K562 (cell line): Measurements from ENCODE around the gene CYP46A1. TPM values are rescaled to one million over a fixed set of nuclear protein-coding genes. Genes with fewer than 3 reads are reported as not detected.

Source experiments
- ATAC-seq: fragments of 200-7000 bp; cut with Tn5 transposase; 3 replicates; pipeline ENCODE4 v1.9.1; 2020; ENCODE audit warnings: moderate library complexity
- BruUV-seq: library from RNA; stranded (reverse); fragments of 400-500 nt; replicated peaks from 2 replicates; lab custom pipeline; 2021; lab: Mats Ljungman, UMichigan
- CTCF ChIA-PET: fragments of 300-600 bp; formaldehyde crosslinking; extraction: SDS; loops from one replicate; lab custom pipeline; 2021; ENCODE audit warnings: low intra/inter-chr PET ratio; lab: Yijun Ruan, JAX
- POLR2A ChIA-PET: fragments of 300-600, 350-650 bp; sonication (Branson Sonifier 250); formaldehyde crosslinking; extraction: SDS; loops from one replicate; lab custom pipeline; 2021; ENCODE audit warnings: antibody characterized with exemption, inconsistent platforms; lab: Yijun Ruan, JAX
- DNase-seq, 4 experiments: peaks; one replicate each; pipeline versions ENCODE4 v3.0.0 to v3.0.0-alpha.2; 2011 to 2018; ENCODE audit warnings: low spot score in 3 of 4, mixed read lengths in 3 of 4; ENCODE audit errors: extremely low read depth in 1 of 4
- FAIRE-seq: peaks from 2 replicates; lab custom pipeline; 2011; peaks lifted over from hg19 to GRCh38; lab: Jason Lieb, UNC
- H2AFZ ChIP-seq: 2 replicates; pipeline ENCODE4 v1.6.0; 2011; ENCODE audit warnings: low read depth, low read length, control low read depth, inconsistent platforms
- H3K27ac ChIP-seq: fragments of 200-600 bp; 3 replicates; pipeline ENCODE4 v1.8.0; 2011; ENCODE audit warnings: low read depth, mild to moderate bottlenecking, control low read depth, inconsistent platforms, low read length, moderate library complexity, mixed read lengths; ENCODE audit errors: extremely low read depth
- H3K27me3 ChIP-seq, 2 experiments: fragments of 300-600 bp in 1 of 2; 2 replicates in 1 of 2; 3 replicates in 1 of 2; pipeline versions ENCODE4 v1.6.0 to v1.8.0; 2011; ENCODE audit warnings: inconsistent platforms in 2 of 2, low read length in 2 of 2, mild to moderate bottlenecking in 1 of 2, mixed read lengths in 1 of 2, moderate library complexity in 1 of 2; ENCODE audit not compliant: control insufficient read depth in 2 of 2, insufficient read depth in 2 of 2
- H3K36me3 ChIP-seq: fragments of 300-600 bp; 3 replicates; pipeline ENCODE4 v1.8.0; 2011; ENCODE audit warnings: mild to moderate bottlenecking, low read length, inconsistent platforms; ENCODE audit not compliant: control insufficient read depth, insufficient read depth
- H3K4me1 ChIP-seq, 2 experiments: fragments of 200-600 bp in 1 of 2; replicated peaks in 1 of 2; 2 replicates in 1 of 2; 3 replicates in 1 of 2; pipeline versions ENCODE4 v1.5.1 to v1.8.0; 2011; ENCODE audit warnings: inconsistent platforms in 2 of 2, low read length in 2 of 2, mild to moderate bottlenecking in 1 of 2, mixed read lengths in 1 of 2, moderate library complexity in 1 of 2; ENCODE audit not compliant: control insufficient read depth in 2 of 2, insufficient read depth in 2 of 2
- H3K4me2 ChIP-seq: 2 replicates; pipeline ENCODE4 v1.6.1; 2011; ENCODE audit warnings: low read length, control low read depth, inconsistent platforms, mixed read lengths; ENCODE audit not compliant: insufficient read depth
- H3K4me3 ChIP-seq: fragments of 200-600 bp; sonication (generic), shearing (Covaris generic); 2 replicates; pipeline ENCODE4 v1.5.1; 2016; ENCODE audit warnings: control low read depth, inconsistent platforms
- H3K79me2 ChIP-seq: fragments of 200-600 bp; 3 replicates; pipeline ENCODE4 v1.8.0; 2011; ENCODE audit warnings: low read length, inconsistent platforms; ENCODE audit not compliant: control insufficient read depth, insufficient read depth
- H3K9ac ChIP-seq, 2 experiments: 2 replicates each; pipeline versions ENCODE4 v1.6.0 to v1.6.1; 2011; ENCODE audit warnings: low read depth in 2 of 2, low read length in 2 of 2, control low read depth in 1 of 2, inconsistent platforms in 1 of 2, mild to moderate bottlenecking in 1 of 2, mixed read lengths in 1 of 2; ENCODE audit not compliant: insufficient read depth in 1 of 2
- H3K9me1 ChIP-seq: one replicate; pipeline ENCODE4 v1.6.0; 2011; ENCODE audit warnings: inconsistent platforms, mild to moderate bottlenecking, low read length, moderate library complexity; ENCODE audit not compliant: control insufficient read depth, insufficient read depth
- H3K9me3 ChIP-seq: replicated peaks from 2 replicates; pipeline ENCODE4 v1.5.1; 2011; ENCODE audit warnings: low read depth, low read length, inconsistent platforms; ENCODE audit not compliant: control insufficient read depth, insufficient read depth
- H4K20me1 ChIP-seq: replicated peaks from 2 replicates; pipeline ENCODE4 v1.6.1; 2011; ENCODE audit warnings: low read length, inconsistent platforms, mixed read lengths; ENCODE audit not compliant: control insufficient read depth, insufficient read depth
- CHD4 ChIP-seq: fragments of 200-600 bp; sonication (generic); IDR thresholded peaks from 3 replicates; pipeline ENCODE4 v1.6.1; 2012; ENCODE audit warnings: low read depth, mild to moderate bottlenecking, mixed read lengths, low read length, inconsistent platforms; ENCODE audit not compliant: insufficient read depth, insufficient replicate concordance, poor library complexity, severe bottlenecking
- GABPA ChIP-seq: fragments of 200-800 bp; sonication (Bioruptor generic); conservative IDR thresholded peaks from 2 replicates; pipeline ENCODE4 v1.6.1; 2016; ENCODE audit warnings: low read depth, missing genetic modification characterization, missing compliant biosample characterization
- HDAC2 ChIP-seq: fragments of 450-650 bp; IDR thresholded peaks from 2 replicates; pipeline ENCODE4 v1.6.1; 2016; ENCODE audit warnings: mild to moderate bottlenecking
- KDM4B ChIP-seq, 2 experiments: fragments of 450-650 bp in 1 of 2; sonication (generic) in 1 of 2; IDR thresholded peaks; 2 replicates each; pipeline ENCODE4 v1.6.1; 2016 to 2017; ENCODE audit warnings: borderline replicate concordance in 2 of 2, antibody characterized with exemption in 1 of 2, low read depth in 1 of 2, mild to moderate bottlenecking in 1 of 2
- SFPQ ChIP-seq: fragments of 200-400 bp; formaldehyde crosslinking; IDR thresholded peaks from 2 replicates; pipeline ENCODE4 v1.6.1; 2017; ENCODE audit warnings: mild to moderate bottlenecking, low read depth, low read length, moderate library complexity
- SIX5 ChIP-seq, 2 experiments: IDR thresholded peaks; 2 replicates each; pipeline ENCODE4 v1.6.1; 2011; ENCODE audit warnings: low read length in 2 of 2, borderline replicate concordance in 1 of 2, low read depth in 1 of 2, mild to moderate bottlenecking in 1 of 2, moderate library complexity in 1 of 2; ENCODE audit not compliant: insufficient read depth in 1 of 2
- SMAD4 ChIP-seq: fragments of 250-450 bp; sonication (Bioruptor Pico); conservative IDR thresholded peaks from 2 replicates; pipeline ENCODE4 v1.8.0; 2021; ENCODE audit warnings: inconsistent platforms, mild to moderate bottlenecking, moderate library complexity
- SOX6 ChIP-seq: fragments of 450-650 bp; IDR thresholded peaks from 2 replicates; pipeline ENCODE4 v1.6.1; 2014; ENCODE audit warnings: mild to moderate bottlenecking
- ZNF165 ChIP-seq: fragments of 250-450 bp; sonication (Bioruptor Pico); IDR thresholded peaks from 2 replicates; pipeline ENCODE4 v1.4.0; 2020; ENCODE audit warnings: borderline replicate concordance
- ZNF274 ChIP-seq: IDR thresholded peaks from 2 replicates; pipeline ENCODE4 v1.6.1; 2011; ENCODE audit warnings: low read depth, mild to moderate bottlenecking, low read length, moderate library complexity, borderline replicate concordance
- WGBS: fragments of 100-300 bp; shearing (Covaris generic); methylation state at CpG from one replicate; pipeline ENCODE4 v1.1.6; 2016; ENCODE audit warnings: low coverage, mixed read lengths; ENCODE audit not compliant: insufficient coverage; ENCODE audit errors: missing lambda C conversion rate; 5-methylcytosine and 5-hydroxymethylcytosine counted together
- in situ Hi-C: fragments of 300-500 bp; cut with MboI; formaldehyde crosslinking; loops from 4 replicates; pipeline ENCODE4 v1.15.0; 2018; ENCODE audit warnings: inconsistent platforms, mixed read lengths
- intact Hi-C: fragments of 100-400 bp; cut with micrococcal nuclease; formaldehyde crosslinking; loops from 2 replicates; pipeline ENCODE4 v1.14.2; 2022
- polyA plus RNA-seq, 8 experiments: library from polyadenylated mRNA; depleted of rRNA in 4 of 8; stranded (reverse) in 5 of 8; unstranded in 3 of 8; fragments of >200 nt; fragmentation: Nextera tagmentation in 2 of 8; fragmentation: Illumina TruSeq in 1 of 8; extraction: Ambion mirVana in 2 of 8; extraction: Trizol in 1 of 8; gene quantifications; 2 replicates each; pipeline versions ENCODE4 v1.2.1 to v1.2.3, GENCODE V29; 2011 to 2014; ENCODE audit warnings: inconsistent platforms in 1 of 8, missing spikeins in 1 of 8
- total RNA-seq, 7 experiments: library from RNA; depleted of rRNA in 6 of 7; stranded (reverse); fragments of >200 nt in 6 of 7; fragmentation: Illumina TruSeq in 2 of 7; extraction: Trizol in 2 of 7; gene quantifications; 2 replicates each; pipeline versions ENCODE4 v1.2.1 to v1.2.3, GENCODE V29; 2011 to 2021; ENCODE audit warnings: low replicate concordance in 1 of 7

Gene CYP46A1
- total and polyA plus RNA-seq, 9 of the 15 experiments (the other 6 are each of a cell fraction or from before 2014, with no cell fraction given) = not detected

- WGBS = 5% methylated on average over 3 of the region's 7 CpGs
- H3K9ac ChIP-seq = no peak overlapping the region
- H3K9me1 ChIP-seq = no peaks in the 10 kb centered on the region
- H3K36me3 ChIP-seq = no peaks in the 10 kb centered on the region
- H3K4me2 ChIP-seq = no peak overlapping the region
- peaks cover 3 to 62% of the 10 kb centered on the region in 2 experiments; a peak in 4 of 5 replicates for H3K27me3 ChIP-seq
- no peak overlapping the region for H2AFZ ChIP-seq
- intact Hi-C loops (no loop called here), in situ Hi-C loops (no loop called here)
- H3K4me1 ChIP-seq = peaks cover 0 to 12% of the 10 kb centered on the region in 2 experiments; a peak in 2 of 5 replicates
- BruUV-seq = no TSS peak
- ATAC-seq (no peak), FAIRE-seq (no peak), DNase-seq (no peak)
- H3K79me2 ChIP-seq = no peaks in the 10 kb centered on the region
- H3K9me3 ChIP-seq = no peaks in the 10 kb centered on the region
- ChIA-PET CTCF (no interaction called here), POLR2A (no interaction called here)
- H3K4me3 ChIP-seq = no peak overlapping the region
- H4K20me1 ChIP-seq = no peaks in the 10 kb centered on the region
- no peak overlapping the region for H3K27ac ChIP-seq
- TF ChIP-seq HDAC2 (no peak), SFPQ (no peak), GABPA (tag) (no peak), SOX6 (no peak), ZNF165 (CRISPR knock-in tag) (no peak), SIX5 (IDR thresholded peaks at IDR 0.05; ENCODE audit: borderline replicate concordance in 1 of 2, insufficient read depth in 1 of 2, low read depth in 1 of 2, low read length in 2 of 2) (no peak), ZNF274 (no peak), CHD4 (no peak), SMAD4 (CRISPR knock-in tag) (no peak), KDM4B (IDR thresholded peaks at IDR 0.05; ENCODE audit: borderline replicate concordance in 2 of 2, low read depth in 1 of 2) (no peak)
These were observed 63.1 kb downstream of the CYP46A1 start for GRCh38 chr14:99747167-99747566.
